NCI-H748 (cell line): ENCODE results near the gene RAB33B.
"Not testable (repeated sequence)": the region's sequence is repeated elsewhere in the genome, so short reads cannot be mapped to it uniquely, and the experiment has no call there.

Experiments used
- DNase-seq: peaks from one replicate; lab custom pipeline; 2025; ENCODE audit not compliant: unreplicated experiment; lab: John Stamatoyannopoulos, UW

RAB33B gene

DNA sequence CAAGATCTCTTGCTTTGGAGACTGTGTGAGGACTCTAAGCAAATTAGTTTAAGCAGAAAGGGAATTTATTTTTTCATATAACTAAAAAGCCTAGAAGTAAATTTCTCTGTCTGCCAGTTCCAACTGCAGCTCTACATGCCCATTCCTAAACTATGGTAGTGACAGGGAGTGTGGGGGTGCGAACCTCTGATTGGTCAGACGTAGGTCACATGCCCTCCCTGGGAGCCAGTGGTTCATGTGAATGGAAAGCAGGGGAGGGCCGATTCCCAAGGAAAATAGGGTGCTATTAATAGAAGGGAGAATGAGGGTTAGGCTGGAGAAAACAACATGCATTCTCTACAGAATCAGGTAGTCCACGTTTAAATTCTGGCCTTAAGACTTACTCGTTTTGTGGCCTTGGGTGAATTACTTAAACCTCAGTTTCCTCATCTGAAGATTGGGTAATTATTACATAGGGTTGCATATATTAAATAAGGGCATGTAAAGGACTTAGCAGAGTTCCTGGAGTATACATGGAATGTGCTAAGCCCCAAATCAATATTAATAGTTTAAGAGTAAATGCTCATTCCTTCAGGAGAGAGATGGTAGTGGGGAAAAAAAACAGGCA lies 7.2 kb downstream of the RAB33B start:
- DNase-seq: no peak

GRCh38 chr4:139464512-139464911 lies 10.6 kb downstream of the RAB33B start:
- not testable (repeated sequence) for DNase-seq

DNA sequence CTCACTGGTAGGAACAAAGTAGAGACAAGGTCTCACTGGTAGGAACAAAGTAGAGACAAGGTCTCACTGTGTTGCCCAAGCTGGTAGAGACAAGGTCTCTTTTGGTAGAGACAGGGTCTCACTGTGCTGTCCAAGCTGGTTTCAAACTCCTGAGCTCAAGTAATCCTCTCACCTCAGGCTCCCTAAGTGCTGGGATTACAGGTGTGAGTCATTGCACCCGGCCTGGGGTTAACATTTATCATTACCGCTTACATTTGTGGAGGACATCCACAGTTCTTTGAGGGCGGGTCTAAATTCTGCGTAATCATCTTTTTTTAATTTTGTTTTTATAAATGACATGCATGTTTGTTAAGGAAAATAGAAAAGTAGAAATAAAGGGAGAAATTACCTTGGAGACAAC lies 12.0 kb downstream of the RAB33B start:
- no peak for DNase-seq

GRCh38 chr4:139468756-139469155 lies 14.8 kb downstream of the RAB33B start:
- not testable (repeated sequence) for DNase-seq

DNA sequence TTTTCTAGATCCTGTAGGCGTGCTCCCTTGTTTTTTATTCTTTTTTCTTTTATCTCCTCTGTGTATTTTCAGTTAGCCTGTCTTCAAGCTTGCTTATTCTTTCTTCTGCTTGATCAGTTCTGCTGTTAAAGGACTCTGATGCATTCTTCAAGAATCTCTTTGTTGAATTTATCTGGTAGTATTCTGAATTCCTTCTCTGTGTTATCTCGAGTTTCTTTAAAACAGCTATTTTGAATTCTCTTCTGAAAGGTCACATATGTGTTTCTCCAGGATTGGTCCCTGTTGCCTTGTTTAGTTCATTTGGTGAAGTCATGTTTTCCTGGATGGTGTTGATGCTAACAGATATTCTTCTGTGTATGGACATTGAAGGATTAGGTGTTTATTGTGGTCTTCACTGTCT lies 15.3 kb downstream of the RAB33B start:
- DNase-seq: no peak

GRCh38 chr4:139469869-139470268 lies 15.9 kb downstream of the RAB33B start:
- DNase-seq: no peak

GRCh38 chr4:139470295-139470694 lies 16.4 kb downstream of the RAB33B start:
- no peak for DNase-seq

- DNase-seq: no peak
Observed at GRCh38 chr4:139470997-139471665, 17.2 kb downstream of the RAB33B start.

DNA sequence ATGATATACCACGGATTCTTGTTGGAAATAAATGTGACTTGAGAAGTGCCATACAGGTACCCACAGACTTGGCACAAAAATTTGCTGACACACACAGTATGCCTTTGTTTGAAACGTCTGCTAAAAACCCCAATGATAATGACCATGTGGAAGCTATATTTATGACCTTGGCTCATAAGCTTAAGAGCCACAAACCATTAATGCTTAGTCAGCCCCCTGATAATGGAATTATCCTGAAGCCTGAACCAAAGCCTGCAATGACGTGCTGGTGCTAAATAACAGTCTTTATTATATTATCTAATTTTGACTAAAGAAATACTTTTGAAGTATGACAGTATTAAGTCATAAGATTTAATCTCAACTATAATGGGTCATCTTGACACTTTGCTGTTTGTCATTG lies 18.9 kb downstream of the RAB33B start:
- DNase-seq: no peak

GRCh38 chr4:139476363-139476762 lies 22.4 kb downstream of the RAB33B start:
- no peak for DNase-seq

DNA sequence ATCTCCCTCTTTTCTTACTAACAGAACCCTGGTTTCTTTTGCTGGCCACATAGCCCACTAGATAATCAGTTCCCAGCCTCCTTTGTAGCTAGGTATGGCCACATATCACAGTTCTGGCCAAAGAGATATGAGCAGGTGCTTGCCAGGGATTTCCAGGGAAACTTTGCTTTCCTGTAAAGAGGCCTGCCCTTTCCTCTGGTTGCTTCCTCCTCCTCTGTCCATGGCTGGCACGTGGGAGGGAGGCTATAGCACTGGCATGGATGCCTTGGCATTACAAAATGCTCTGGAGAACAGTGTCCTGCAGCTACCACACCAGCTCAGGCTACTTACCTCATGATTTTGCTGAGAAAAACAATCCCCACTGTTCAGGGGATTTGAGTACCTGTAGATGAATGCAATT lies 27.5 kb downstream of the RAB33B start:
- no peak for DNase-seq

GRCh38 chr4:139483000-139483399 lies 29.1 kb downstream of the RAB33B start:
- no peak for DNase-seq

GRCh38 chr4:139484783-139485311 lies 30.9 kb downstream of the RAB33B start:
- no peak for DNase-seq

GRCh38 chr4:139488442-139488841 lies 34.5 kb downstream of the RAB33B start:
- DNase-seq: no peak

DNA sequence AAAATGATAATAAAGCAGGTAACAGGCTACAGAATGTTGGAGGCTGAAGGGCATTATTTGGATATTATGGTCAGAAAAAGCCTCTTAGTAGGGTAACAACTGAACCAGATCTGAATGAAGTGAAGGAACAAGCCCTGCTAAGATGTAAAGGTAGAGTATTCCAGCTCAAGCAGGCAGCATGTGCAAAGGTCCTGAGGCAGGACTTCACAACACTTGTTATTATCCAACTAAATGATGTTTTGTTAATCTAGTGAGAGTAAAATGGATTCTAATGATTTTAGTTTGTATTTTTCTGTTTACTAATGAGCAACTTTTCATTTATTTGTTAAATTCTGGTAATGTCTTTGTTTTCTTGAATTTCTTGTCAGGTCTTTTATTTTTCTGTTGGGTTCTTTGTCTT lies 35.7 kb downstream of the RAB33B start:
- DNase-seq: no peak

DNA sequence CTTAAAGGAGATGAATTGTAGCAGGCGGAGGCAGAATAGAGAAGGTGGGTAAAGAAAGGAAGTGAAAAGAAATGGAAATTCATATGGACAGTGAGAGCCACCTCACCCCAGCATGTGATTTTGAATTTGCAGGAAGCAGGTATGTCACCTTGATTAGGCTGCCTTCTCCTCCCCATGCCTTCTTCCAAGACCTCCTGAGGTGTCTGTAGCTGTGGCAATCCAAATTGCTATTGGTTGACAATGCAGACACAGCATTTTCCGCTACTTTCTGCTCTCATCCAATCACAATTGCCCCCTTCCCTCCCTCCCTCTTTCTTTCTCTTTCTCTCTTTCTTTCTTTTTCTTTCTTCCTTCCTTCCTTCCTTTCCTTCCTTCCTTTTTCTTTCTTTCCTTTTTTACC lies 38.5 kb downstream of the RAB33B start:
- DNase-seq: no peak

DNA sequence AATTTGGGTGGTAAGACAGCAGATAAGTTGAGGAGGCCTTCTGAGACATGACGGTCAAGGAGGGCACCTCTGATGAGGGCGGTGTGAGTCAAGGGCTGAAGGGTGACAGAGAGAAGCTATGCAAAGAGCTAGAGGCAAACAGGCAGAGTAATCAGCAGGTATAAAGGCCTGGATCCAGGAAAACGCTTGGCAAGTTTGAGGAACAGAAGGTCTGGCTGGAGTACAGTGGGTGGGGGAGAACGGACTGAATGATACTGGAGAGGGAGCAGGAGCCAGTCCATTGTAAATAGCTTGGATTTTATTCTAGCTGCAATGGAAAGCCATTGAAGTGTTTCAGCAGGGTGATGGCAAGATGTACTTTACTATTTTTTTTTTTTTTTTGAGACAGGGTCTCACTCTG lies 39.3 kb downstream of the RAB33B start:
- no peak for DNase-seq

DNA sequence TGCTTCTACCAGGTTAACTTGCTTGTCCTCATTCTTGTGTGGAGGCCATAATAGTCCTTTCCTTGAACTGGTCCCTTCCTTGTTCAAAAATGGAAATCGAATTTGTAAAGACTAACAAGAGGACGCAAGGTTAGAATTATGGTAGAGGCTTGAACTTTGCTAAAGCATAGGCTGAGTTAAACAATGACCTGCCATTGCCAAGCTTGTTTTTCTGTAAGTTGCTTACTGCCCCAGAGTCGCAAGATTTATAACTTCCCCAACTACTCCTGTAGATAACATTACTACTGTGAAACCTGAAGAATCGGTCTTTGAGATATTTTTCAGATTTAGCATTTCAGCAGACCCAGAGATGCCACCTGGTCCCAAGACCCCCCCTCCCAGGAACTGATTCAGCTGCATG lies 45.3 kb downstream of the RAB33B start:
- no peak for DNase-seq

- DNase-seq: no peak
Observed at GRCh38 chr4:139501117-139501516, 47.2 kb downstream of the RAB33B start.

DNA sequence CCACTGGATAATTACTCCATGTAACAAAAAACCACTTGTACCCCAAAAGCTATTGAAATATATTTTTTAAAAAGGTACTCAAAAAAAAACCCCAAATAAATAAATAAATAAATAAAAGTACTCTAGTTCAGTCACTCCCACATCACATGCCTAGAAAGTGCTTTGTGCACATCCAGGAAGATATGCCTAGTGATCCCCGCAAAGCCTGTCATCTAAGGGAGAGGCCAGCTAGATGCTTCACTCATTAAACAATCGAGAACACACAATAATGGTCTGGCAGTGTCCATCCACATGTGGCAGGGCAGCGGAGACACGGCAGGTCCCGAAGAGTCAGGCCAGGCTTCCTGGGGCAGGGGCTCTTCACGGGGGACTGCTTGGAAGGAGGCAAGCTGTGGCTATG lies 47.6 kb downstream of the RAB33B start:
- no peak for DNase-seq

GRCh38 chr4:139501927-139502899 lies 48.3 kb downstream of the RAB33B start:
- no peak for DNase-seq
